Retina (tissue), 1 donor: ENCODE results near the gene GPC5.
"Not testable (repeated sequence)": the region's sequence is repeated elsewhere in the genome, so short reads cannot be mapped to it uniquely, and the experiment has no call there.

Source experiments
- DNase-seq: peaks from one replicate; pipeline ENCODE4 v3.0.0-alpha.2; 2016

Gene GPC5

GRCh38 chr13:92224052-92224821 lies 825.8 kb downstream of the GPC5 start:
- no peak for DNase-seq

GRCh38 chr13:92224825-92225224 lies 826.4 kb downstream of the GPC5 start:
- DNase-seq, result no peak

GRCh38 chr13:92225861-92226260 lies 827.4 kb downstream of the GPC5 start:
- DNase-seq, result no peak

- no peak for DNase-seq
These were observed 834.5 kb downstream of the GPC5 start for GRCh38 chr13:92232871-92233270.

DNA sequence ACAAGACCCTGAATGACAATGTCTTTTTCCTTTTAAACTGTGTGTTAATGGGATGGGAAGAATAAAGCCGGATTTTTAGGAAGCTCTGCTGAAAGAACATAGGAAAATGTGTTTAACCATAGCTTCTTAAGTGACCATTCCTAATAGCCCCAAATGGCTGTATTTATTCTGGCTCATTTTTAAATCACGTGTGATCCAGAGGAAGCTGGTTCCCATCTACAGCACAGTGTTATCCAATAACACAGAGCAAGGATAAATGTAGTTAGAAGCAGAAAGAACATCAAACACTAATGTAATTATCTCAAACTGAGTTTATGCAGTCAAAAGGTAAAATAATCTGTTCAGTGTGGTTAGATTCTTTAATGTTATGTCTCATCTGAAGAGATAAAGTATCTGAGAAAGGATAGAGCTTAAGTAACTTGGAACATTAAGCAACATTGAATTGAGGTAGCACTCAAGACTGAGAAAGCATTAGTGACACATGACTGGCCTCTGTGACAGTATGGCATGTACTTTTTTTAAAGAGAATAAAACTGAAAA lies 853.3 kb downstream of the GPC5 start:
- DNase-seq, result no peak

DNA sequence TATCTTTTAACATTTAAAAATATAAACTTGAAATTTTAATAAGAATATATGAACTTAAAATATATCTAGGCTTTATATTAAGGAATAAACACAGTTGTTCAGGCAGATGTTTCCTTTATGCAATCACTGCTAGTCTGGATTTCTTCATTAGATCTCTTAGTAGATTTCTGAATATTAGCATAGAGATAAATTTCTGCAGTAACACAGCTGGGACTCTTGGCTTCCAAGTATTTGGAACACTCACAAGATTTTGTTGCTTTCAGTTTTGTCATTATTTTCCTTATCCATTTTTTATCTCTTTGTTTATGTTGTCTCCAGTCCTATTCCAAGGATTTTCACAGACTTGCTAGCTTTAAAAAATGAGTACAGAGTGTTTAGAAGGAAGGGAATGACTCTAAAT lies 857.1 kb downstream of the GPC5 start:
- DNase-seq, result no peak

DNA sequence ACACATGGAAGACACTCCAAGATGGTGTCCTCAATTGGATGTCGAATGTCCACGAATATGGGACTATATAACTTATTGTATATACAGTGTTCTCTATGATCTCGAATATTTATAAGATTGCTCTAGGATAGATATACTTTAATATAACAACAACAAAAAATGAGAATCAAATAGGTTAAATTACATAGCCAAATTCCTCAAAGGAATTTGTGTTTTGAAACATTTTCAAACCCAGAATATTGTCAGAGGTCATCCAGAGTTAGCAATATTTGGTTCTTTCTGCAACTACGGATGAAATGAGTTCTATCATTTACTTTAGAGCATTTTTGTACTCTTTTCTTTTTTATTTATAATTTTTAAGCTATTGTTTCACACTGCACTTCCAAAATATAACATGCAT lies 857.8 kb downstream of the GPC5 start:
- DNase-seq, result no peak

- DNase-seq, result no peak
These were observed 860.6 kb downstream of the GPC5 start for GRCh38 chr13:92259046-92259445.

DNA sequence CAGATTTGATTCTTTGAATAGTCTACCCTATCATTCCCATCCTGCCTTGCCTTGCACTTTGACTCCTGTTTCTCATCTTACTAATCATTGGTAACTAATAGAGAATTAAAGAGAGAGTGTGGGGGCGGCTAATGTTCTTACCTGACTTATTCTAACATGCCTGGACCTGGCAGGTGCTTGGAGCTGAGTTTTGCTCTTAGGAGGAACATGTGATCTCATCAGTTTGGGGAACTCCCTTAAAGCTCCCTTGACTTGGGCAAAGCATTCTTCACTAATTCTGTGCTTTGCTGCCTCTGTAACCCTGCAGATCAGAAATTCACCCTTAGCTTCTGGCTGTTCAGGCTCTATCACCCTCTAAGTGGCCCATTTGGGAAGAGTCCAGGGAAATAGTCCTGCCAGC lies 861.1 kb downstream of the GPC5 start:
- DNase-seq, result no peak

DNA sequence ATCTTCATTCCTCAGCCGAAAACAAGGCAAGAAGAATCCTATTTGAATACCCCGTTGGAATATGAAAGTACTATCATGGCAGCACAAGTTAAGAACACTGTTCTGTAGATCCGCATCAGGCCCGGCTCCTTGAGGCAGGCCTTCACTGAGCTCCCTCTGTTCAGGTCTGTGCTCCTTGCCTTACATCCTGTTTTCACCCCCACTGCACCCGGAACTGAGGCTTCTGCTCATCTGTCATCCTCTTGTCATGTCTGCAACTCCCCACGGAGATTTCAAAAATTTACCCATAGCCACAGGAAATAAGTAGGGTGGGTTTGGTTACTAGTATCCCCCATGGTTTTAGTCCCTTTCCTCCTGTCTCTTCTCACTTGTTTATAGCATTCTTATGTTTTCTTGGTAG lies 861.9 kb downstream of the GPC5 start:
- no peak for DNase-seq

DNA sequence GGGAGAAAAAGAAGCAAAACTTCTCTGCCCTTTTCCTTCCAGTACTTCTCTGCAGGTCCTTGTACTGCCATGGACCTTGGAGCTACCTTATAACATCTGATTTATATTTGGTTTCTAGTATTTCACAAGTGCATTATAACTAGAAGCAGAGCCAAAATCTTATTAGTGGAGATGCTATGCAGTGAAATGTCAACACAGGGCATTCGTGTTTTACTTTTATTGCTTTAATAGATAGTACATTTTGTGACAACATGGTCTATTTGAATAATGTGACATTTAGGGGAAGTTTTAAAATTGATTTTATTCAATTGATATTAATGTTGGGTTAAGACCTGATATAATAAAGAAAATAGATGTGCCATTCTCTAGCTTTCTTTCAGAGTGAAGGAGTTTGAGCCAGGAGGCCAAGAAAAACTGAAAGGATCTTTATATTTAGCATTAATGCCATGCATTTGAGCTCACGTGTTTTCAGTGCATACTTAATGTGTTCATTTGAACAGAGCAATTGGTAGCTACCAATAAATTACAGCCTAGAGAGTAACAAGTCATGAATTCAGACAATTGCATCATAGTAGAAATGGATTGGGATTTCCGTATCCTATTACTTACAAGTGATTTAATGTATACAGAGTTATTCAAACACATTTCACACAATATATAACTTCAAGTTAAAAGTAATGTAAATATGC lies 863.8 kb downstream of the GPC5 start:
- DNase-seq, result no peak

- no peak for DNase-seq
These were observed 867.0 kb downstream of the GPC5 start for GRCh38 chr13:92265408-92265807.

- no peak for DNase-seq
These were observed 872.6 kb downstream of the GPC5 start for GRCh38 chr13:92270990-92271389.

GRCh38 chr13:92272177-92272576 lies 873.8 kb downstream of the GPC5 start:
- DNase-seq, result no peak

DNA sequence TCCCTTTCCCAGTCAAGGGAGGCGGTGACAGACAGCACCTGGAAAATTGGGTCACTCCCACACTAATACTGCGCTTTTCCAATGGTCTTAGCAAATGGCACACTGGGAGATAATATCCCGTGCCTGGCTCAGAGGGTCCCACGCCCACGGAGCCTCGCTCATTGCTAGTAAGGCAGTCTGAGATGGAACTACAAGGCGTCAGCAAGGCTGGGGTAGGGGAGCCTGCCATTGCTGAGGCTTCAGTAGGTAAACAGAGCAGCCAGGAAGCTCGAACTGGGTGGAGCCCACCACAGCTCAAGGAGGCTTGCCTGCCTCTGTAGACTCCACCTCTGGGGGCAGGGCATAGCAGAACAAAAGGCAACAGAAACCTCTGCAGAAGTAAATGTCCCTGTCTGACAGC lies 882.6 kb downstream of the GPC5 start:
- DNase-seq, result not testable (repeated sequence)

DNA sequence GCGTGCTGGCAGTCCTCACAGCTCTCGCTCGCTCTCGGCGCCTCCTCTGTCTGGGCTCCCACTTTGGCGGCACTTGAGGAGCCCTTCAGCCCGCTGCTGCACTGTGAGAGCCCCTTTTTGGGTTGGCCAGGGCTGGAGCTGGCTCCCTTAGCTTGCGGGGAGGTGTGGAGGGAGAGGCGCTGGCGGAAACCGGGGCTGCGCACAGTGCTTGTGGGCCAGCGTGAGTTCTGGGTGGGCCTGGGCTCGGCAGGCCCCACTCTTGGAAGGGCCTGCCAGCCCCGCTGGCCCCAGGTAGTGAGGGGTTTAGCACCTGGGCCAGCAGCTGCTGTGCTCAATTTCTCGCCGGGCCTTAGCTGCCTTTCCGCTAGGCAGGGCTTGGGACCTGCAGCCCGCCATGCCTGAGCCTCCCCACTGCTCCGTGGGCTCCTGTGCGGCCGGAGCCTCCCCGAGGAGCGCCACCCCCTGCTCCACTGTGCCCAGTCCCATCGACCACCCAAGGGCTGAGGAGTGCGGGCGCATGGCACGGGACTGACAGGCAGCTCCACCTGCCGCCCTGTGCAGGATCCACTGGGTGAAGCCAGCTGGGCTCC lies 892.4 kb downstream of the GPC5 start:
- not testable (repeated sequence) for DNase-seq

- DNase-seq, result not testable (repeated sequence)
These were observed 896.1 kb downstream of the GPC5 start for GRCh38 chr13:92294533-92294932.

- DNase-seq, result not testable (repeated sequence)
These were observed 897.8 kb downstream of the GPC5 start for GRCh38 chr13:92296154-92296671.

DNA sequence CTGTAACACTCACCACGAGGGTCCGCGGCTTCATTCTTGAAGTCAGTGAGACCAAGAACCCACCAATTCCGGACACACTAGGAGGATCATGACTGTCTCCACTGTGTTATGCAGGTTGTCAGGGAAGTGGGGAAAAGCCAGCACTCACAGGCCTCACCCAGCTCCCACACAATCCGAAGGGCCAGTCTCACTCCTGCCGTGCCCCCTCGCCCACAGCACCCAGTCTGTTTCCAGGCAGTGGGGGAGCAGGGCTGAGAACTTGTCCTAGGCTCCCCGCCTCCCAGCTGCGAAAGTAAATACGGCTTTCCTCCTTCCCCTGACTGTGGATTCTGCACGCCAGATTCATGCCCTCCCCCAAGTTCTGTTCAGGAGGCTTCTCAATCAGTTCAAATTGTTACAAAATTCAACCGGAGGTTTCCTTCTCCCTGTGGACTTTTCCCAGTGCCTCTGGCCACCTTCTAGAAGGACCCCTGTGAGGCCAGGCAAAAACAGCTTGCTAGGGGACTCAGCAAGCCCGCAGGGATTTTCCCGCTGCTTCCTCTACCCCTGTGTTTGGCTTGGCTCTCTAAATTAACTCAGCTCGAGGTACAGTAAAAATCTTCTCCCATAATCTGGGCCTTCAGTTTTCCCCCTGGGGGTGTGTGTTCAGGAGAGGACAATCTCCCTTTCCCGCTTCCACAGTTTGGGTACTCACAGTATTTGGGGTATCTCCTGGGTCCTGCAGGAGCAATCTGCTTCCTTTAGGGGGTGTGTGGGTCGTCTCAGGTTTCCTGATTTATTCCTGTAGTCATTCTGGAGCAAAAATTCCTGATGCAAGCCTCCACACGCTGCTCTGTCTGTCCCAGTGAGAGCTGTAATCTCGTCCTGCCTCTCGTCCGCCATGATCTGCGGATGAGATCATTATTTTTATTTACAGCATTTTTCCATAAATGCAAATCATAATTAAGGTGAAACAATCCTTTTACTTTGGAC lies 899.8 kb downstream of the GPC5 start:
- DNase-seq, result no peak

GRCh38 chr13:92300651-92301050 lies 902.2 kb downstream of the GPC5 start:
- no peak for DNase-seq

GRCh38 chr13:92303428-92303827 lies 905.0 kb downstream of the GPC5 start:
- no peak for DNase-seq

DNA sequence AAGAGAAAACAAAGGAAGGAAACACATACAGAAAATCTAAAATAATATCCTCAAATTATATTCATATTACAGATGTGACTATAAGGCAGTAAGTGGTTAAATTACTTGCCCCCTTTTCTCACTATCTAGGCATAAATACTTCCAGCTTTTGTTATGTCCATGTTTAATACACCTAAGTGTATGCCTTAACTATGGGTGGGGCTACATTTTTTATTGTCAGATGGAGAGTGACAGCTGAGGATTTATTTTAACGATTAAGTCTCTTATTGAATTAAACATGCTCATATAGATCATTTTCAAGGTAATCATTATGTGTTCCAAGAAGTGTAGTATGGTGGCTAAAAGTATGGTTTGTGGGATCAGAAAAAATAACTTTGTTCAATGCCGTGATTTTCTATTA lies 909.3 kb downstream of the GPC5 start:
- DNase-seq, result no peak
